PC-3 (cell line): Measurements from ENCODE around the gene SUSD6. TPM values are rescaled to one million over a fixed set of nuclear protein-coding genes. Genes with fewer than 3 reads are reported as not detected.

Source experiments
- ATAC-seq: fragments of 200-7000 bp; cut with Tn5 transposase; 2 replicates; pipeline ENCODE4 v1.9.1; 2020; ENCODE audit warnings: mild to moderate bottlenecking, moderate library complexity
- BruUV-seq: library from RNA; stranded (reverse); fragments of 400-500 nt; replicated peaks from 2 replicates; lab custom pipeline; 2021; lab: Mats Ljungman, UMichigan
- CTCF ChIA-PET: fragments of 300-600 bp; sonication (Branson Sonifier 250); formaldehyde crosslinking; loops from one replicate; lab custom pipeline; 2022; ENCODE audit warnings: antibody characterized with exemption; lab: Charles Lee
- POLR2A ChIA-PET: fragments of 300-600 bp; sonication (Branson Sonifier 250); formaldehyde crosslinking; loops from one replicate; lab custom pipeline; 2022; ENCODE audit warnings: antibody characterized with exemption; ENCODE audit not compliant: unreplicated experiment; lab: Charles Lee
- DNase-seq: peaks from one replicate; pipeline ENCODE4 v3.0.0-alpha.2; 2015
- H2AFZ ChIP-seq: fragments of 300-600 bp; sonication (generic); 2 replicates; pipeline ENCODE4 v1.6.0; 2016; ENCODE audit warnings: antibody characterized with exemption, low read length
- H3F3A ChIP-seq: fragments of 300-600 bp; sonication (generic); one replicate; pipeline ENCODE4 v1.6.0; 2017; ENCODE audit warnings: antibody characterized with exemption, low read length, control low read depth, mild to moderate bottlenecking; ENCODE audit not compliant: unreplicated experiment
- H3K27ac ChIP-seq: fragments of 300-600 bp; sonication (generic); 2 replicates; pipeline ENCODE4 v1.5.1; 2016; ENCODE audit warnings: mild to moderate bottlenecking, low read length
- H3K27me3 ChIP-seq: fragments of 300-600 bp; sonication (generic); 2 replicates; pipeline ENCODE4 v1.6.1; 2016; ENCODE audit warnings: low read length, mixed read lengths
- H3K36me3 ChIP-seq: fragments of 300-600 bp; sonication (generic); 2 replicates; pipeline ENCODE4 v1.6.1; 2016; ENCODE audit warnings: low read depth, mixed run types, low read length, mixed read lengths
- H3K4me1 ChIP-seq: fragments of 300-600 bp; sonication (generic); 2 replicates; pipeline ENCODE4 v1.5.1; 2016; ENCODE audit warnings: low read length; ENCODE audit not compliant: insufficient read depth
- H3K4me2 ChIP-seq: fragments of 300-600 bp; sonication (generic); 2 replicates; pipeline ENCODE4 v1.6.0; 2016; ENCODE audit warnings: low read length
- H3K4me3 ChIP-seq: fragments of 300-600 bp; sonication (generic); 2 replicates; pipeline ENCODE4 v1.5.1; 2016; ENCODE audit warnings: mild to moderate bottlenecking, low read length, mixed read lengths
- H3K79me2 ChIP-seq: fragments of 300-600 bp; sonication (generic); 2 replicates; pipeline ENCODE4 v1.6.1; 2017; ENCODE audit warnings: low read length, mixed read lengths
- H3K9ac ChIP-seq: fragments of 300-600 bp; sonication (generic); 2 replicates; pipeline ENCODE4 v1.6.0; 2016; ENCODE audit warnings: mild to moderate bottlenecking, low read length
- H3K9me2 ChIP-seq: fragments of 300-600 bp; sonication (generic); replicated peaks from 2 replicates; pipeline ENCODE4 v1.6.1; 2016; ENCODE audit warnings: mixed run types, low read length, mixed read lengths
- H3K9me3 ChIP-seq: fragments of 300-600 bp; sonication (generic); 2 replicates; pipeline ENCODE4 v1.6.1; 2016; ENCODE audit warnings: low read length, mixed read lengths
- H4K20me1 ChIP-seq: fragments of 300-600 bp; sonication (generic); 2 replicates; pipeline ENCODE4 v1.6.1; 2016; ENCODE audit warnings: low read length, mixed read lengths
- CTCF ChIP-seq: fragments of 300-600 bp; sonication (generic); conservative IDR thresholded peaks from 2 replicates; pipeline ENCODE4 v1.5.1; 2017; ENCODE audit warnings: antibody characterized with exemption, low read depth, mild to moderate bottlenecking, low read length
- EZH2 ChIP-seq: fragments of 300-600 bp; sonication (generic); IDR thresholded peaks from one replicate; pipeline ENCODE4 v1.6.1; 2017; ENCODE audit warnings: antibody characterized with exemption, mild to moderate bottlenecking, low read length; ENCODE audit not compliant: unreplicated experiment
- EZH2phosphoT487 ChIP-seq: fragments of 300-600 bp; sonication (generic); IDR thresholded peaks from 2 replicates; pipeline ENCODE4 v1.6.1; 2018; ENCODE audit warnings: mild to moderate bottlenecking, antibody characterized with exemption, low read length, borderline replicate concordance
- intact Hi-C: fragments of 100-400 bp; cut with micrococcal nuclease; formaldehyde crosslinking; loops from 2 replicates; pipeline ENCODE4 v1.9.0; 2023
- total RNA-seq: library from RNA; depleted of rRNA; stranded (reverse); fragments of >200 nt; gene quantifications from 2 replicates; pipeline ENCODE4 v1.2.3, GENCODE V29; 2014

SUSD6 gene
- total RNA-seq, 1 experiment from 2014 or later = 6.1 TPM

GRCh38 chr14:69615496-69616407, 4.4 kb downstream of the SUSD6 start:
- Histone ChIP-seq H3K79me2 (peaks cover 64% of the 10 kb centered on the region), H3K36me3 (no peaks in the 10 kb centered on the region), H3K4me2 (no peak overlapping the region), H3K4me3 (no peak overlapping the region), H2AFZ (no peak overlapping the region), H3F3A (no peaks in the 10 kb centered on the region), H3K4me1 (peaks cover 21% of the 10 kb centered on the region), H3K9me3 (no peaks in the 10 kb centered on the region), H3K9ac (no peak overlapping the region), H3K27me3 (no peaks in the 10 kb centered on the region), H3K9me2 (no peaks in the 10 kb centered on the region), H3K27ac (no peak overlapping the region), H4K20me1 (peaks cover 6% of the 10 kb centered on the region; the same call in 1 of the 2 replicates)
- ChIA-PET CTCF (no interaction called here), POLR2A (no interaction called here)
- TF ChIP-seq EZH2 = no peak
- TF ChIP-seq CTCF = no peak
- no peak for TF ChIP-seq EZH2phosphoT487
- intact Hi-C loops = loop anchor here (2.0 kb wide), 1 partner anchor 15 kb away; no protein-coding TSS in a partner anchor
- BruUV-seq = no TSS peak
- DNase-seq = no peak
- no peak for ATAC-seq

- H3K27me3 ChIP-seq = no peaks in the 10 kb centered on the region
- intact Hi-C loops = loop anchor here (2.0 kb wide), 1 partner anchor 14 kb away; no protein-coding TSS in a partner anchor
- DNase-seq = no peak
- ATAC-seq = no peak
- POLR2A ChIA-PET = no interaction called here
- no peak overlapping the region for H3K4me2 ChIP-seq
- no peak for TF ChIP-seq EZH2phosphoT487
- TF ChIP-seq CTCF = no peak
- no peak for TF ChIP-seq EZH2
- no peaks in the 10 kb centered on the region for H3K9me2 ChIP-seq
- no peak overlapping the region for H3K4me3 ChIP-seq
- H3K27ac ChIP-seq = no peak overlapping the region
- H3F3A ChIP-seq = no peaks in the 10 kb centered on the region
- no peak overlapping the region for H2AFZ ChIP-seq
- BruUV-seq = no TSS peak
- peaks cover 19% of the 10 kb centered on the region for H3K4me1 ChIP-seq
- CTCF ChIA-PET = no interaction called here
- H4K20me1 ChIP-seq = peaks cover 6% of the 10 kb centered on the region; the same call in 1 of the 2 replicates
- no peaks in the 10 kb centered on the region for H3K36me3 ChIP-seq
- H3K79me2 ChIP-seq = peaks cover 64% of the 10 kb centered on the region
- no peaks in the 10 kb centered on the region for H3K9me3 ChIP-seq
- no peak overlapping the region for H3K9ac ChIP-seq
Measured at GRCh38 chr14:69616408-69616773, 5.0 kb downstream of the SUSD6 start.

- Histone ChIP-seq H3K4me2 (no peak overlapping the region), H3K4me3 (no peak overlapping the region), H2AFZ (no peak overlapping the region), H3K9ac (no peak overlapping the region), H3K27me3 (no peaks in the 10 kb centered on the region), H4K20me1 (peaks cover 6% of the 10 kb centered on the region; the same call in 1 of the 2 replicates), H3K4me1 (peaks cover 15% of the 10 kb centered on the region), H3K27ac (no peak overlapping the region), H3F3A (no peaks in the 10 kb centered on the region), H3K9me2 (no peaks in the 10 kb centered on the region), H3K79me2 (peaks cover 60% of the 10 kb centered on the region), H3K36me3 (no peaks in the 10 kb centered on the region), H3K9me3 (no peaks in the 10 kb centered on the region)
- ATAC-seq = no peak
- DNase-seq = no peak
- intact Hi-C loops = loop anchor here (2.0 kb wide), 1 partner anchor 13 kb away; no protein-coding TSS in a partner anchor
- TF ChIP-seq CTCF = no peak
- TF ChIP-seq EZH2phosphoT487 = no peak
- TF ChIP-seq EZH2 = no peak
- no TSS peak for BruUV-seq
- ChIA-PET POLR2A (no interaction called here), CTCF (no interaction called here)
Measured at GRCh38 chr14:69617796-69618195, 6.4 kb downstream of the SUSD6 start.
